ENCODE results near the gene COL9A1.

COL9A1 gene

DNA sequence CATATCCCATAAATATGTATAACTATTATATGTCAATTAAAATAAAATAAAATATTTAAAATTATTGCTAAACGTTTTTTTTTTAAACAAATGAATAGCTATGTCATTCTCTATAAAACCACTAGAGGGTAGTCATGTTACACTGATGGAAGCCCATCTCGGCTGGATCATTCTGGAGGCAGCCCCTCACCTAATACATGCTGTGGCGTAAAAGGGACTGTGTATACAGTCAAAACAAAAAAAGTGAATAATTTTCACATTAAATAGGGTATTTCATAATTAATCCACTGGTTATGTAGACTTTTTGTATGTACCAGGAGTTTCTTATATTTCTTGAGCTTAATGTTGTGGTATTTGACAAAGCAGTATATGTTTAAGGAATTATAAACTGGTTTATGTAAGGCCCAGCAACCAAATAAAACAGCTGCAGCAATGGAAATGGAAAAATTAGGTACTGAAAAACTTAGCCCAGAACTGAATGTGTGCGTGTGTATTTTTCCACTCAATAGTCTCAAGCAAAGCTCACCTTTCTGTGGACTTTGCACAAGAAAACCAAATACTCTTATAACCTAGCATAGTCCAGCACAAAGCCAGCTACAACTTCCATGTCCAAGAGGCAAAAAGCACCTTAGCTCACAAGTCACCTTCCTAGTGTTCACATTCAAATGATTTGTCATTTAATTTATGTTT, 81.7 kb downstream of the COL9A1 start:
- no peak overlapping the region for H3K27ac ChIP-seq
- no peak for TF ChIP-seq ZFX (IDR thresholded peaks at IDR 0.05; ENCODE audit: borderline replicate concordance)
- TF ChIP-seq, protein P1, sequence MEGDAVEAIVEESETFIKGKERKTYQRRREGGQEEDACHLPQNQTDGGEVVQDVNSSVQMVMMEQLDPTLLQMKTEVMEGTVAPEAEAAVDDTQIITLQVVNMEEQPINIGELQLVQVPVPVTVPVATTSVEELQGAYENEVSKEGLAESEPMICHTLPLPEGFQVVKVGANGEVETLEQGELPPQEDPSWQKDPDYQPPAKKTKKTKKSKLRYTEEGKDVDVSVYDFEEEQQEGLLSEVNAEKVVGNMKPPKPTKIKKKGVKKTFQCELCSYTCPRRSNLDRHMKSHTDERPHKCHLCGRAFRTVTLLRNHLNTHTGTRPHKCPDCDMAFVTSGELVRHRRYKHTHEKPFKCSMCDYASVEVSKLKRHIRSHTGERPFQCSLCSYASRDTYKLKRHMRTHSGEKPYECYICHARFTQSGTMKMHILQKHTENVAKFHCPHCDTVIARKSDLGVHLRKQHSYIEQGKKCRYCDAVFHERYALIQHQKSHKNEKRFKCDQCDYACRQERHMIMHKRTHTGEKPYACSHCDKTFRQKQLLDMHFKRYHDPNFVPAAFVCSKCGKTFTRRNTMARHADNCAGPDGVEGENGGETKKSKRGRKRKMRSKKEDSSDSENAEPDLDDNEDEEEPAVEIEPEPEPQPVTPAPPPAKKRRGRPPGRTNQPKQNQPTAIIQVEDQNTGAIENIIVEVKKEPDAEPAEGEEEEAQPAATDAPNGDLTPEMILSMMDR (IDR thresholded peaks at IDR 0.05): peak; percentile 85

GRCh38 chr6:70219943-70220613, 82.8 kb downstream of the COL9A1 start:
- TF ChIP-seq, protein P1 (IDR thresholded peaks at IDR 0.05): no peak
- no peak for TF ChIP-seq ZFX (IDR thresholded peaks at IDR 0.05; ENCODE audit: borderline replicate concordance)
- no peak overlapping the region for H3K27ac ChIP-seq

GRCh38 chr6:70216767-70217166, 86.1 kb downstream of the COL9A1 start:
- no peak for TF ChIP-seq ZFX (IDR thresholded peaks at IDR 0.05; ENCODE audit: borderline replicate concordance)
- TF ChIP-seq, protein P1 (IDR thresholded peaks at IDR 0.05): no peak
- no peak overlapping the region for H3K27ac ChIP-seq

DNA sequence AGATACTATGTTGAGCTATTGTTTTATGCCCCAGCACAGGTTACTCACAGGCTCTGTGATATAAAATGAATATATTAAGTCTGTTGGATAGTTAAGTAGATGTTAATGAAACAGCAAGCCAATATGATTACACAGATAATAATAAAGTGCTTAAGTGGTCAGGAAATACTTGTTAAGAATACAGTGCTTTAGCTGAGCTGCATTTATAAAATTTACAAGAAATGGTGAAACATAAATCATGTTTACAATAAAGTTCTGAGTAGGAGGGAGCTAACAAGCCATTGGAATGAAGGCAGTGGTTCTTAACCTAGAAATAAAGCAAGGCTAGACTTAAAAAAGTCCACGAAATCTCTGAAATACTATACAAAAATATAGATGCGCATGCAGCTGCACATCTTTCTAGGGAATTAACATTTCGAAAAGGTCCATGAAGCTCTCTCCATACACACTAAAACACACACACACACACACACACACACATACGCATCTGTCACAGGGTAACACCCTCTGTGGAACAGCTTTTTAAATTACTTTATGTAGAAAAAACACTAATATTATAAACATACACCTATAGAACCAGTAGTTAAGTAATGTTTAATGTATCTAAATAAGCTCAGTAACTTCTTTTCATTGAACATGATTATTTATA, 87.3 kb downstream of the COL9A1 start:
- TF ChIP-seq, protein P1 (IDR thresholded peaks at IDR 0.05): no peak
- no peak for TF ChIP-seq ZFX (IDR thresholded peaks at IDR 0.05; ENCODE audit: borderline replicate concordance)
- no peak overlapping the region for H3K27ac ChIP-seq

- no peak for TF ChIP-seq ZFX (IDR thresholded peaks at IDR 0.05; ENCODE audit: borderline replicate concordance)
- TF ChIP-seq, protein P1 (IDR thresholded peaks at IDR 0.05): peak; percentile 36
- no peak overlapping the region for H3K27ac ChIP-seq
Observed at GRCh38 chr6:70210462-70210861, 92.4 kb downstream of the COL9A1 start.

DNA sequence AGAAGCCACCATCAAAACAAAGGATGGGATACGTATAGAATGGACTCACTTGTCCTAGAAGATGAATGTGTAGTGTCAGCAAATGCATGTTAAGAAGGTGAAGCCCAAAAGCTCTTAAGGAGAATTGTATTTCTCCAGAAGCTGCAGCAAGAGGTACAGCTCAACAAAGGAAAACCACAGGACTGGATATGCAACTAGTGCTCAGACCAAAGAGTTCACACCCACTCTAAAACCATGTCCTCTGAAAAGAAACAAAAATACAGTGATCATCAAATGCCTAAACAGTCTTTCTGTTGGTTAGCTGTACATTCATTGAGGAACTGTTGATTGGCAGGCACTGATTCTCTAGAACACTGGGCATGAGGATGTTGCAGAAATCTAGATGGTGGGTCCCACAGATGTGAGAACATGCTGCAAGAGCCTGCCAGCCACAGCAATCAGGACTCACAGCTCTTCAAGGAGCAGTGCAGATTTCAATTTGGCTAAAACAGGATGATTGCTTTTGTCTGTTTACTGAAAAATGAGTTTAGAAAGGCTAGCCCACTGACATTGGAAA, 94.6 kb downstream of the COL9A1 start:
- TF ChIP-seq ZFX (IDR thresholded peaks at IDR 0.05; ENCODE audit: borderline replicate concordance): no peak
- TF ChIP-seq, protein P1 (IDR thresholded peaks at IDR 0.05): no peak

More for the DNA sequence above, 94.6 kb downstream of the COL9A1 start:
- no peak overlapping the region for H3K27ac ChIP-seq
